CD14-positive monocyte (primary cell): ENCODE results near the gene LAMB2. TPM values are rescaled to one million over a fixed set of nuclear protein-coding genes. Genes with fewer than 3 reads are reported as not detected.

Experiments
- DNase-seq, 3 donors: peaks; one replicate each; pipeline ENCODE4 v3.0.0-alpha.2; 2011 to 2022
- H2AFZ ChIP-seq: 2 replicates; pipeline ENCODE4 v1.6.0; 2012; ENCODE audit warnings: mild to moderate bottlenecking, low read depth, low read length, inconsistent platforms; ENCODE audit not compliant: insufficient read depth, poor library complexity, severe bottlenecking
- H3K27ac ChIP-seq, 2 donors: 1 replicate in 1 of 2; 2 replicates in 1 of 2; pipeline ENCODE4 v1.5.1; 2012 to 2013; ENCODE audit warnings: low read length in 2 of 2, control low read depth in 1 of 2, inconsistent platforms in 1 of 2, low read depth in 1 of 2, mild to moderate bottlenecking in 1 of 2
- H3K27me3 ChIP-seq, 2 donors: one replicate each; pipeline versions ENCODE4 v1.6.0 to v1.6.1; 2011 to 2013; ENCODE audit warnings: low read length in 2 of 2; ENCODE audit not compliant: control insufficient read depth in 2 of 2, insufficient read depth in 2 of 2
- H3K36me3 ChIP-seq, 2 donors: replicated peaks in 1 of 2; 1 replicate in 1 of 2; 2 replicates in 1 of 2; pipeline versions ENCODE4 v1.5.1 to v1.6.1; 2012 to 2013; ENCODE audit warnings: low read length in 2 of 2, control low read depth in 1 of 2, inconsistent platforms in 1 of 2, mild to moderate bottlenecking in 1 of 2; ENCODE audit not compliant: insufficient read depth in 2 of 2, control insufficient read depth in 1 of 2
- H3K4me1 ChIP-seq, 2 donors: 1 replicate in 1 of 2; 2 replicates in 1 of 2; pipeline versions ENCODE4 v1.5.1 to v1.6.1; 2012 to 2013; ENCODE audit warnings: low read length in 2 of 2, control low read depth in 1 of 2, inconsistent platforms in 1 of 2, mild to moderate bottlenecking in 1 of 2, moderate library complexity in 1 of 2; ENCODE audit not compliant: insufficient read depth in 2 of 2, control insufficient read depth in 1 of 2
- H3K4me2 ChIP-seq: replicated peaks from 2 replicates; pipeline ENCODE3; 2012; ENCODE audit warnings: low read length, moderate library complexity, mild to moderate bottlenecking; ENCODE audit not compliant: poor library complexity, severe bottlenecking; ENCODE audit errors: extremely low read depth
- H3K4me3 ChIP-seq, 3 experiments: fragments of 200-600 bp in 1 of 3; sonication (generic) in 1 of 3; replicated peaks in 1 of 3; 1 replicate in 2 of 3; 2 replicates in 1 of 3; pipeline ENCODE4 v1.5.1; 2011 to 2013; ENCODE audit warnings: low read length in 3 of 3, mild to moderate bottlenecking in 3 of 3, control low read depth in 2 of 3, low read depth in 2 of 3, inconsistent platforms in 1 of 3, moderate library complexity in 1 of 3
- H3K79me2 ChIP-seq: 2 replicates; pipeline ENCODE4 v1.6.0; 2012; ENCODE audit warnings: mild to moderate bottlenecking, control low read depth, inconsistent platforms, low read length, moderate library complexity; ENCODE audit not compliant: insufficient read depth
- H3K9ac ChIP-seq: 2 replicates; pipeline ENCODE4 v1.6.0; 2017; ENCODE audit warnings: low read length, mild to moderate bottlenecking; ENCODE audit not compliant: insufficient read depth, poor library complexity, severe bottlenecking
- H3K9me3 ChIP-seq, 2 donors: replicated peaks in 1 of 2; 1 replicate in 1 of 2; 2 replicates in 1 of 2; pipeline versions ENCODE4 v1.5.1 to v1.6.1; 2012 to 2013; ENCODE audit warnings: low read length in 2 of 2, control low read depth in 1 of 2; ENCODE audit not compliant: control insufficient read depth in 1 of 2, insufficient read depth in 1 of 2
- H4K20me1 ChIP-seq: 2 replicates; pipeline ENCODE4 v1.6.0; 2012; ENCODE audit warnings: mild to moderate bottlenecking, low read length, control low read depth, moderate library complexity; ENCODE audit not compliant: insufficient read depth
- H3K27ac Mint-ChIP-seq, 7 donors: one replicate each; pipeline ENCODE4 v1.8.0; 2020; ENCODE audit warnings: mild to moderate bottlenecking in 7 of 7, mixed read lengths in 7 of 7, moderate library complexity in 6 of 7, inconsistent platforms in 2 of 7
- H3K27me3 Mint-ChIP-seq, 3 donors: one replicate each; pipeline ENCODE4 v1.8.0; 2021 to 2022; ENCODE audit warnings: low read depth in 3 of 3, mild to moderate bottlenecking in 3 of 3, mixed read lengths in 3 of 3, moderate library complexity in 3 of 3, inconsistent platforms in 1 of 3
- H3K36me3 Mint-ChIP-seq, 2 donors: one replicate each; pipeline ENCODE4 v1.8.0; 2020; ENCODE audit warnings: mixed read lengths in 2 of 2, inconsistent platforms in 1 of 2, mild to moderate bottlenecking in 1 of 2
- H3K4me1 Mint-ChIP-seq: one replicate; pipeline ENCODE4 v1.8.0; 2020; ENCODE audit warnings: mild to moderate bottlenecking, mixed read lengths
- H3K4me3 Mint-ChIP-seq, 2 donors: one replicate each; pipeline ENCODE4 v1.8.0; 2020; ENCODE audit warnings: mild to moderate bottlenecking in 2 of 2, mixed read lengths in 2 of 2, moderate library complexity in 1 of 2
- H3K9me3 Mint-ChIP-seq, 7 donors: one replicate each; pipeline ENCODE4 v1.8.0; 2020 to 2022; ENCODE audit warnings: mixed read lengths in 7 of 7, mild to moderate bottlenecking in 6 of 7, moderate library complexity in 6 of 7, inconsistent platforms in 2 of 7
- CTCF ChIP-seq: fragments of 200-600 bp; IDR thresholded peaks from one replicate; pipeline ENCODE4 v1.8.0; 2022; ENCODE audit warnings: antibody characterized with exemption, mild to moderate bottlenecking
- whole genome bisulfite sequencing: methylation state at CpG from one replicate; pipeline ENCODE4 v1.1.5; 2013; ENCODE audit warnings: missing lambda C conversion rate; ENCODE audit not compliant: insufficient coverage; 5-methylcytosine and 5-hydroxymethylcytosine counted together
- intact Hi-C, 2 donors: fragments of 100-400 bp; cut with micrococcal nuclease; formaldehyde crosslinking; loops; one replicate each; pipeline versions ENCODE4 v1.15.0 to v1.15.1; 2023
- polyA plus RNA-seq, 3 donors: library from polyadenylated mRNA; depleted of rRNA in 1 of 3; unstranded in 2 of 3; stranded (reverse) in 1 of 3; fragments of 300-500 nt in 2 of 3; fragments of >200 nt in 1 of 3; fragmentation: Illumina TruSeq in 2 of 3; gene quantifications; 1 replicate in 2 of 3; 2 replicates in 1 of 3; pipeline ENCODE4 v1.2.3, GENCODE V29; 2012 to 2021

The LAMB2 gene
- polyA plus RNA-seq, 3 donors = 4.0 to 59.3 (median 7.6) TPM

- Mint-ChIP-seq H3K9me3 (peaks cover 0 to 2% (median 0%) of the 10 kb centered on the region in 7 donors), H3K4me1 (no peaks in the 10 kb centered on the region), H3K4me3 (no peak overlapping the region), H3K36me3 (no peaks in the 10 kb centered on the region), H3K27me3 (peaks cover 1 to 7% (median 3%) of the 10 kb centered on the region in 3 donors), H3K27ac (no peak overlapping the region)
- WGBS = 40% methylated on average over 2 of the region's 5 CpGs
- H3K36me3 ChIP-seq = no peaks in the 10 kb centered on the region
- H3K4me1 ChIP-seq = no peaks in the 10 kb centered on the region
- H3K27me3 ChIP-seq = no peaks in the 10 kb centered on the region
- no peak for TF ChIP-seq CTCF
- H3K4me2 ChIP-seq = no peak overlapping the region
- intact Hi-C loops = no loop called here
- H3K4me3 ChIP-seq = no peak overlapping the region
- H3K9ac ChIP-seq = no peak overlapping the region
- H4K20me1 ChIP-seq = no peaks in the 10 kb centered on the region
- H3K27ac ChIP-seq = no peak overlapping the region
- H3K79me2 ChIP-seq = no peaks in the 10 kb centered on the region
- no peak for DNase-seq
- peaks cover 0 to 3% of the 10 kb centered on the region in 2 donors for H3K9me3 ChIP-seq
- H2AFZ ChIP-seq = no peak overlapping the region
These were observed 15.3 kb upstream of the LAMB2 start for GRCh38 chr3:49148159-49148558.

GRCh38 chr3:49140080-49140479 is 7.2 kb upstream of the LAMB2 start:
- Histone ChIP-seq H4K20me1 (no peaks in the 10 kb centered on the region), H3K27ac (no peak overlapping the region), H3K4me1 (no peaks in the 10 kb centered on the region), H3K79me2 (no peaks in the 10 kb centered on the region), H3K36me3 (no peaks in the 10 kb centered on the region), H3K4me3 (no peak overlapping the region), H3K9me3 (peaks cover 10 to 17% of the 10 kb centered on the region in 2 donors), H3K9ac (no peak overlapping the region), H3K27me3 (no peaks in the 10 kb centered on the region), H2AFZ (no peak overlapping the region), H3K4me2 (no peak overlapping the region)
- intact Hi-C loops = no loop called here
- Mint-ChIP-seq H3K9me3 (peaks cover 12 to 26% (median 20%) of the 10 kb centered on the region in 7 donors), H3K4me1 (no peaks in the 10 kb centered on the region), H3K27me3 (peaks cover 4 to 10% (median 9%) of the 10 kb centered on the region in 3 donors), H3K4me3 (no peak overlapping the region), H3K36me3 (no peaks in the 10 kb centered on the region), H3K27ac (no peak overlapping the region)
- no peak for TF ChIP-seq CTCF
- no peak for DNase-seq
- 80% methylated on average over 1 of the region's 3 CpGs for WGBS
